GM12878 (cell line): ENCODE measurements around the gene TNFAIP3. TPM values are rescaled to one million over a fixed set of nuclear protein-coding genes. Genes with fewer than 3 reads are reported as not detected.

Source experiments
- ATAC-seq: fragments of 200-7000 bp; cut with Tn5 transposase; 3 replicates; pipeline ENCODE4 v1.9.1; 2020; ENCODE audit warnings: mild to moderate bottlenecking, moderate library complexity
- BruUV-seq: library from RNA; stranded (reverse); fragments of 400-500 nt; replicated peaks from 2 replicates; lab custom pipeline; 2021; lab: Mats Ljungman, UMichigan
- CTCF ChIA-PET: fragments of 300-600 bp; sonication (Branson Sonifier 250); formaldehyde crosslinking; extraction: SDS; loops from one replicate; lab custom pipeline; 2021; ENCODE audit warnings: inconsistent platforms; lab: Yijun Ruan, JAX
- POLR2A ChIA-PET: fragments of 350-600 bp; formaldehyde crosslinking; extraction: SDS; loops from one replicate; lab custom pipeline; 2021; ENCODE audit warnings: inconsistent platforms; lab: Charles Lee
- RAD21 ChIA-PET: fragments of 300-600 bp; sonication (Branson Sonifier 250); formaldehyde crosslinking; loops from one replicate; lab custom pipeline; 2023; ENCODE audit warnings: antibody characterized with exemption; ENCODE audit not compliant: unreplicated experiment; lab: Charles Lee
- SMC1A ChIA-PET: fragments of 300-600 bp; sonication (Branson Sonifier 250); formaldehyde crosslinking; loops from one replicate; lab custom pipeline; 2023; ENCODE audit not compliant: unreplicated experiment, uncharacterized antibody; lab: Charles Lee
- DNase-seq: peaks from one replicate; pipeline ENCODE4 v3.0.0-alpha.2; 2011; ENCODE audit warnings: low read depth, low spot score
- FAIRE-seq: peaks from 3 replicates; lab custom pipeline; 2011; peaks lifted over from hg19 to GRCh38; lab: Jason Lieb, UNC
- H2AFZ ChIP-seq: 2 replicates; pipeline ENCODE4 v1.6.0; 2011; ENCODE audit warnings: low read depth, low read length, control low read depth; ENCODE audit not compliant: control insufficient read depth
- H3K27ac ChIP-seq: 2 replicates; pipeline ENCODE4 v1.5.1; 2011; ENCODE audit warnings: control low read depth; ENCODE audit not compliant: control insufficient read depth, insufficient read depth
- H3K27me3 ChIP-seq, 2 experiments: replicated peaks in 1 of 2; 2 replicates each; pipeline versions ENCODE4 v1.6.0 to v1.6.1; 2011; ENCODE audit warnings: low read length in 1 of 2; ENCODE audit not compliant: control insufficient read depth in 2 of 2, insufficient read depth in 2 of 2
- H3K36me3 ChIP-seq, 2 experiments: 2 replicates each; pipeline ENCODE4 v1.5.1; 2011; ENCODE audit warnings: low read length in 1 of 2; ENCODE audit not compliant: control insufficient read depth in 2 of 2, insufficient read depth in 2 of 2
- H3K4me1 ChIP-seq: 2 replicates; pipeline ENCODE4 v1.6.1; 2011; ENCODE audit warnings: mild to moderate bottlenecking, low read length, moderate library complexity, mixed read lengths; ENCODE audit not compliant: control insufficient read depth, insufficient read depth
- H3K4me2 ChIP-seq: 2 replicates; pipeline ENCODE4 v1.6.0; 2011; ENCODE audit warnings: control low read depth; ENCODE audit not compliant: control insufficient read depth, insufficient read depth
- H3K4me3 ChIP-seq: fragments of 200-600 bp; sonication (generic); 2 replicates; pipeline ENCODE4 v1.5.1; 2016
- H3K79me2 ChIP-seq: 2 replicates; pipeline ENCODE4 v1.6.0; 2011; ENCODE audit warnings: low read length; ENCODE audit not compliant: control insufficient read depth, insufficient read depth
- H3K9ac ChIP-seq: 2 replicates; pipeline ENCODE4 v1.8.0; 2011; ENCODE audit warnings: low read length, control low read depth, mixed read lengths; ENCODE audit not compliant: control insufficient read depth, insufficient read depth
- H3K9me3 ChIP-seq: replicated peaks from 3 replicates; pipeline ENCODE4 v1.5.1; 2011; ENCODE audit warnings: mild to moderate bottlenecking, low read length; ENCODE audit not compliant: control insufficient read depth, insufficient read depth
- H4K20me1 ChIP-seq: 2 replicates; pipeline ENCODE4 v1.6.0; 2011; ENCODE audit not compliant: control insufficient read depth, insufficient read depth
- BACH1 ChIP-seq: fragments of 450-650 bp; IDR thresholded peaks from 2 replicates; pipeline ENCODE4 v1.6.1; 2017; ENCODE audit warnings: mild to moderate bottlenecking, borderline replicate concordance
- CBX5 ChIP-seq: sonication (generic); IDR thresholded peaks from 2 replicates; pipeline ENCODE4 v1.6.1; 2016; ENCODE audit warnings: low read depth, moderate library complexity, mild to moderate bottlenecking, inconsistent platforms
- CEBPB ChIP-seq, 2 experiments: fragments of 150-350 bp in 1 of 2; IDR thresholded peaks; 2 replicates each; pipeline ENCODE4 v1.6.1; 2012 to 2014; ENCODE audit warnings: low read depth in 2 of 2, low read length in 2 of 2, borderline replicate concordance in 1 of 2, inconsistent platforms in 1 of 2
- CHD1 ChIP-seq: IDR thresholded peaks from 2 replicates; pipeline ENCODE4 v1.6.1; 2012; ENCODE audit warnings: low read depth, low read length, improper control_type of control experiment
- EZH2 ChIP-seq: IDR thresholded peaks from 2 replicates; pipeline ENCODE4 v1.6.1; 2012; ENCODE audit warnings: low read depth, mild to moderate bottlenecking, control low read depth, inconsistent platforms, low read length, borderline replicate concordance; ENCODE audit not compliant: control insufficient read depth
- FOS ChIP-seq: IDR thresholded peaks from 3 replicates; pipeline ENCODE4 v1.6.1; 2011; ENCODE audit warnings: borderline replicate concordance; ENCODE audit not compliant: insufficient read length; ENCODE audit errors: extremely low read depth
- IRF4 ChIP-seq: IDR thresholded peaks from 2 replicates; pipeline ENCODE4 v1.6.1; 2011; ENCODE audit warnings: low read depth, low read length
- LARP7 ChIP-seq: fragments of 450-650 bp; IDR thresholded peaks from 2 replicates; pipeline ENCODE4 v1.6.1; 2017; ENCODE audit warnings: mild to moderate bottlenecking
- NFIC ChIP-seq: IDR thresholded peaks from 2 replicates; pipeline ENCODE4 v1.6.1; 2012; ENCODE audit warnings: low read depth, mild to moderate bottlenecking, inconsistent platforms, low read length, moderate library complexity
- RBBP5 ChIP-seq: fragments of 200-600 bp; sonication (generic); conservative IDR thresholded peaks from 2 replicates; pipeline ENCODE4 v1.6.1; 2016
- SMAD1 ChIP-seq: fragments of 450-650 bp; IDR thresholded peaks from 2 replicates; pipeline ENCODE4 v1.6.1; 2018; ENCODE audit warnings: mild to moderate bottlenecking, low read depth; ENCODE audit not compliant: partially characterized antibody
- SPI1 ChIP-seq: IDR thresholded peaks from 2 replicates; pipeline ENCODE4 v1.6.1; 2011; ENCODE audit warnings: low read depth, mild to moderate bottlenecking, low read length, moderate library complexity, borderline replicate concordance; ENCODE audit not compliant: insufficient read depth
- STAT3 ChIP-seq: IDR thresholded peaks from 2 replicates; pipeline ENCODE4 v1.6.1; 2011; ENCODE audit warnings: low read depth, low read length, improper control_type of control experiment
- SUZ12 ChIP-seq: fragments of 200-600 bp; sonication (generic); IDR thresholded peaks from one replicate; pipeline ENCODE4 v1.6.1; 2018; ENCODE audit warnings: antibody characterized with exemption, mild to moderate bottlenecking; ENCODE audit not compliant: unreplicated experiment
- TARDBP ChIP-seq: IDR thresholded peaks from 2 replicates; pipeline ENCODE4 v1.6.1; 2016; ENCODE audit warnings: borderline replicate concordance
- ZSCAN29 ChIP-seq: fragments of 450-650 bp; IDR thresholded peaks from 2 replicates; pipeline ENCODE4 v1.6.1; 2017; ENCODE audit warnings: mild to moderate bottlenecking, moderate library complexity
- WGBS: methylation state at CpG from one replicate; pipeline ENCODE4 v1.1.6; 2016; ENCODE audit warnings: low lambda C conversion rate; ENCODE audit not compliant: insufficient replicate concordance, insufficient coverage; ENCODE audit errors: missing lambda C conversion rate; 5-methylcytosine and 5-hydroxymethylcytosine counted together
- in situ Hi-C: fragments of 300-500 bp; cut with MboI; formaldehyde crosslinking; loops from 9 replicates; pipeline ENCODE4 v1.14.3; 2018; ENCODE audit warnings: mixed read lengths
- intact Hi-C: fragments of 100-400 bp; cut with micrococcal nuclease; formaldehyde crosslinking; loops from one replicate; pipeline ENCODE4 v1.14.2; 2022; ENCODE audit not compliant: unreplicated experiment
- polyA plus RNA-seq, 11 experiments: library from polyadenylated mRNA; depleted of rRNA in 4 of 11; unstranded in 6 of 11; stranded (reverse) in 5 of 11; fragments of >200 nt; fragmentation: Nextera tagmentation in 4 of 11; fragmentation: Illumina TruSeq in 1 of 11; extraction: Ambion mirVana in 4 of 11; extraction: Trizol in 1 of 11; gene quantifications; 1 replicate in 1 of 11; 2 replicates in 10 of 11; pipeline versions ENCODE4 v1.2.1 to v1.2.3, GENCODE V29; 2011 to 2016; ENCODE audit warnings: inconsistent platforms in 2 of 11, missing spikeins in 2 of 11, low read depth in 1 of 11
- total RNA-seq, 4 experiments: library from RNA; depleted of rRNA in 3 of 4; stranded (reverse); fragments of >200 nt in 3 of 4; fragmentation: Illumina TruSeq in 1 of 4; extraction: Trizol in 1 of 4; gene quantifications; 2 replicates each; pipeline versions ENCODE4 v1.2.1 to v1.2.3, GENCODE V29; 2013 to 2021
- TF ChIP-seq, protein P1 (sequence below): fragments of 450-650 bp; formaldehyde crosslinking; IDR thresholded peaks from 2 replicates; pipeline ENCODE4 v1.4.0; 2020; ENCODE audit warnings: mild to moderate bottlenecking, moderate library complexity

Gene TNFAIP3
- total and polyA plus RNA-seq, 10 of the 15 experiments (the other 5 are each of a cell fraction or from before 2014, with no cell fraction given) = 18.0 to 350 (median 127) TPM

DNA sequence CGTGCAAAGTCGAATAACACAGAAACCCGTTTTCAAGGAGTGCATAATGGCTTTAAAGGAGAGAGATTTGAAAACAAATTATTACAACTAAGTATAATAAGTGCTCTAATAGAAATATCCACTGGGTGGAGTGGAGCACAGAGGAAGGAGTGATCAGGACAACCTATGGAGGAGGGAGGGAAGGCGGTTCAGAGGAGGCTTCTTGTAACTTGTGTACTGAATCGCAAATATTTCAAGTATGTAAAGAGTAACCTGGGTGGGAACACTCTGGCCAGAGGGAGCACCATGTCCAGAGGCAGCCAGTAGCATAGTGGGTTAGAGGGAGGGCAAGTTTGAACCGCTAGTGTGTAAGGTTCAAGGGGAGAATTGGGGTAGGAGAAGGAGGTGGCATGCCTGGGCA, 21.6 kb upstream of the TNFAIP3 start:
- no peak for FAIRE-seq
- no peak overlapping the region for H3K4me2 ChIP-seq
- POLR2A ChIA-PET = no interaction called here

DNA sequence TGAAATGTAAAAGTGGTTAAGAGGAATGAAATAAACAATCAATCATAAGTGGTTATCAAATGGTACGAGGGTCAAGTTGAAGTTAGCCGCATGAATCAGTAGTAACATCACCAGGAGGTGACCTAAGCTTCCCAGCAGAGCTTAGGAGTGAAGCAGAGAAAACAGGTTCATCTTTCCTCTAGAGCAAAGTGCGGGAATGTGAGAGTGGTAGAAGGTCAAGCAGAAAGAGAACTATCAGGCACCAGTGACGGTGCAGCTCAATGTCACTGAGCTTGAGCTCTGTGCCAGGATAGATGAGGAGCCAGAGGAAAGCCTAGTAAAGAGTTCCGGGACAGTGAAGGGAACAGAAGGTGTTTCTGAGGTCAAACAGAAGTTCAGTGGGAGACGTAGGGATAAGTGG, 20.8 kb upstream of the TNFAIP3 start:
- WGBS = over 99% methylated on average over 6 of the region's 6 CpGs
- no peak for FAIRE-seq
- TF ChIP-seq CHD1 (no peak), BACH1 (no peak), CBX5 (no peak), FOS (no peak), NFIC (no peak), ZSCAN29 (no peak), RBBP5 (no peak), SUZ12 (no peak), LARP7 (no peak), SPI1 (no peak), CEBPB (IDR thresholded peaks at IDR 0.05; ENCODE audit: borderline replicate concordance in 1 of 2, low read depth in 2 of 2, low read length in 2 of 2) (no peak), SMAD1 (no peak), EZH2 (no peak), IRF4 (no peak)
- TF ChIP-seq, protein P1, sequence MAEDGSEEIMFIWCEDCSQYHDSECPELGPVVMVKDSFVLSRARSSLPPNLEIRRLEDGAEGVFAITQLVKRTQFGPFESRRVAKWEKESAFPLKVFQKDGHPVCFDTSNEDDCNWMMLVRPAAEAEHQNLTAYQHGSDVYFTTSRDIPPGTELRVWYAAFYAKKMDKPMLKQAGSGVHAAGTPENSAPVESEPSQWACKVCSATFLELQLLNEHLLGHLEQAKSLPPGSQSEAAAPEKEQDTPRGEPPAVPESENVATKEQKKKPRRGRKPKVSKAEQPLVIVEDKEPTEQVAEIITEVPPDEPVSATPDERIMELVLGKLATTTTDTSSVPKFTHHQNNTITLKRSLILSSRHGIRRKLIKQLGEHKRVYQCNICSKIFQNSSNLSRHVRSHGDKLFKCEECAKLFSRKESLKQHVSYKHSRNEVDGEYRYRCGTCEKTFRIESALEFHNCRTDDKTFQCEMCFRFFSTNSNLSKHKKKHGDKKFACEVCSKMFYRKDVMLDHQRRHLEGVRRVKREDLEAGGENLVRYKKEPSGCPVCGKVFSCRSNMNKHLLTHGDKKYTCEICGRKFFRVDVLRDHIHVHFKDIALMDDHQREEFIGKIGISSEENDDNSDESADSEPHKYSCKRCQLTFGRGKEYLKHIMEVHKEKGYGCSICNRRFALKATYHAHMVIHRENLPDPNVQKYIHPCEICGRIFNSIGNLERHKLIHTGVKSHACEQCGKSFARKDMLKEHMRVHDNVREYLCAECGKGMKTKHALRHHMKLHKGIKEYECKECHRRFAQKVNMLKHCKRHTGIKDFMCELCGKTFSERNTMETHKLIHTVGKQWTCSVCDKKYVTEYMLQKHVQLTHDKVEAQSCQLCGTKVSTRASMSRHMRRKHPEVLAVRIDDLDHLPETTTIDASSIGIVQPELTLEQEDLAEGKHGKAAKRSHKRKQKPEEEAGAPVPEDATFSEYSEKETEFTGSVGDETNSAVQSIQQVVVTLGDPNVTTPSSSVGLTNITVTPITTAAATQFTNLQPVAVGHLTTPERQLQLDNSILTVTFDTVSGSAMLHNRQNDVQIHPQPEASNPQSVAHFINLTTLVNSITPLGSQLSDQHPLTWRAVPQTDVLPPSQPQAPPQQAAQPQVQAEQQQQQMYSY (CRISPR knock-in tag) = no peak

More for the DNA sequence above, 21.6 kb upstream of the TNFAIP3 start:
- intact Hi-C loops = no loop called here
- no peak overlapping the region for H2AFZ ChIP-seq
- ChIA-PET SMC1A (no interaction called here), CTCF (no interaction called here), RAD21 (no interaction called here)
- no peaks in the 10 kb centered on the region for H3K36me3 ChIP-seq
- WGBS = 92% methylated on average over 6 of the region's 6 CpGs
- H3K79me2 ChIP-seq = no peaks in the 10 kb centered on the region
- in situ Hi-C loops = no loop called here
- H3K27me3 ChIP-seq = no peaks in the 10 kb centered on the region
- H3K4me1 ChIP-seq = peaks cover 20% of the 10 kb centered on the region
- no peak for DNase-seq
- no TSS peak for BruUV-seq
- H4K20me1 ChIP-seq = no peaks in the 10 kb centered on the region
- no peak for ATAC-seq
- TF ChIP-seq STAT3 (no peak), TARDBP (no peak)
- H3K9ac ChIP-seq = no peak overlapping the region
- H3K9me3 ChIP-seq = peaks cover 6% of the 10 kb centered on the region; the same call in 2 of the 3 replicates
- no peak overlapping the region for H3K4me3 ChIP-seq
- H3K27ac ChIP-seq = no peak overlapping the region

More for the DNA sequence above, 20.8 kb upstream of the TNFAIP3 start:
- Histone ChIP-seq H3K4me2 (no peak overlapping the region), H3K27ac (no peak overlapping the region), H2AFZ (no peak overlapping the region), H4K20me1 (no peaks in the 10 kb centered on the region), H3K79me2 (no peaks in the 10 kb centered on the region), H3K4me1 (peaks cover 20% of the 10 kb centered on the region), H3K4me3 (no peak overlapping the region), H3K27me3 (no peaks in the 10 kb centered on the region), H3K9me3 (peaks cover 6% of the 10 kb centered on the region; the same call in 2 of the 3 replicates), H3K36me3 (no peaks in the 10 kb centered on the region), H3K9ac (no peak overlapping the region)
- DNase-seq (no peak), ATAC-seq (no peak)
- in situ Hi-C loops = no loop called here
- ChIA-PET CTCF (interaction anchor here (0.7 to 1.2 kb wide), 2 partner anchors 13 to 35 kb away, joined by 4 to 6 read pairs; no protein-coding TSS in a partner anchor), SMC1A (interaction anchor here (1.1 kb wide), 2 partner anchors 9 to 21 kb away, joined by 3 read pairs; partner anchors contain the start of gene TNFAIP3), RAD21 (interaction anchor here (1.3 to 2.1 kb wide), 3 partner anchors 18 to 48 kb away, joined by 3 to 9 read pairs (median 3); partner anchors contain the start of gene TNFAIP3), POLR2A (no interaction called here)
- intact Hi-C loops = no loop called here
- BruUV-seq = no TSS peak
